WTC11 (cell line): ENCODE measurements around the gene ICOS. TPM values are rescaled to one million over a fixed set of nuclear protein-coding genes. Genes with fewer than 3 reads are reported as not detected.

Experiments used
- ATAC-seq: fragments of 200-7000 bp; cut with Tn5 transposase; 2 replicates; pipeline ENCODE4 v1.10.0; 2021; ENCODE audit warnings: mild to moderate bottlenecking, moderate library complexity
- CTCF ChIA-PET: fragments of 300-600 bp; sonication (Branson Sonifier 250); formaldehyde crosslinking; loops from one replicate; lab custom pipeline; 2021; ENCODE audit warnings: antibody characterized with exemption; lab: Charles Lee
- POLR2A ChIA-PET: fragments of 350-600 bp; sonication (Branson Sonifier 250); formaldehyde crosslinking; loops from one replicate; lab custom pipeline; 2021; ENCODE audit warnings: antibody characterized with exemption; lab: Charles Lee
- DNase-seq: peaks from one replicate; pipeline ENCODE4 v3.0.0; 2021; ENCODE audit warnings: low spot score
- H3K27ac Mint-ChIP-seq: 2 replicates; pipeline ENCODE4 v1.8.0; 2021; ENCODE audit warnings: mixed read lengths
- H3K27me3 Mint-ChIP-seq: 2 replicates; pipeline ENCODE4 v1.8.0; 2021; ENCODE audit warnings: low read depth, mild to moderate bottlenecking, moderate library complexity, mixed read lengths
- H3K36me3 Mint-ChIP-seq: 2 replicates; pipeline ENCODE4 v1.8.0; 2021; ENCODE audit warnings: mixed read lengths
- H3K4me1 Mint-ChIP-seq: 2 replicates; pipeline ENCODE4 v1.8.0; 2022; ENCODE audit warnings: mixed read lengths
- H3K4me3 Mint-ChIP-seq: 2 replicates; pipeline ENCODE4 v1.8.0; 2021; ENCODE audit warnings: mild to moderate bottlenecking, moderate library complexity, mixed read lengths
- H3K9me3 Mint-ChIP-seq: 2 replicates; pipeline ENCODE4 v1.8.0; 2021; ENCODE audit warnings: mixed read lengths
- ATF1 ChIP-seq: sonication (generic); formaldehyde crosslinking; IDR thresholded peaks from 2 replicates; pipeline ENCODE4 v1.8.1; 2023; ENCODE audit warnings: mild to moderate bottlenecking, moderate library complexity, missing genetic modification reagents
- CREB1 ChIP-seq: sonication (generic); formaldehyde crosslinking; IDR thresholded peaks from 2 replicates; pipeline ENCODE4 v1.8.0; 2023; ENCODE audit warnings: mild to moderate bottlenecking, missing genetic modification reagents
- CREM ChIP-seq: sonication (generic); formaldehyde crosslinking; IDR thresholded peaks from 2 replicates; pipeline ENCODE4 v1.8.1; 2022; ENCODE audit warnings: mild to moderate bottlenecking, missing genetic modification reagents, moderate library complexity
- ESRRA ChIP-seq: sonication (generic); formaldehyde crosslinking; IDR thresholded peaks from 2 replicates; pipeline ENCODE4 v1.8.1; 2022; ENCODE audit warnings: mild to moderate bottlenecking, missing genetic modification reagents, borderline replicate concordance
- MXD4 ChIP-seq: fragments of 250-450 bp; sonication (Bioruptor Pico); IDR thresholded peaks from 2 replicates; pipeline ENCODE4 v1.8.0; 2021; ENCODE audit warnings: mild to moderate bottlenecking, moderate library complexity, borderline replicate concordance
- NR1H2 ChIP-seq: sonication (generic); formaldehyde crosslinking; IDR thresholded peaks from 2 replicates; pipeline ENCODE4 v1.9.0; 2021; ENCODE audit warnings: mild to moderate bottlenecking, moderate library complexity, missing genetic modification reagents
- NR2C2 ChIP-seq: sonication (generic); formaldehyde crosslinking; IDR thresholded peaks from 2 replicates; pipeline ENCODE4 v1.8.0; 2022; ENCODE audit warnings: mild to moderate bottlenecking, missing genetic modification reagents
- NR3C1 ChIP-seq: sonication (generic); formaldehyde crosslinking; conservative IDR thresholded peaks from 2 replicates; pipeline ENCODE4 v1.8.1; 2023; ENCODE audit warnings: low read depth, mild to moderate bottlenecking, missing genetic modification reagents
- OVOL2 ChIP-seq: fragments of 250-450 bp; sonication (Bioruptor Pico); IDR thresholded peaks from 2 replicates; pipeline ENCODE4 v1.9.0; 2021; ENCODE audit warnings: mild to moderate bottlenecking, borderline replicate concordance
- PRRX2 ChIP-seq: fragments of 250-450 bp; sonication (Bioruptor Pico); IDR thresholded peaks from 2 replicates; pipeline ENCODE4 v1.8.0; 2021; ENCODE audit warnings: mild to moderate bottlenecking
- ZBTB21 ChIP-seq: sonication (generic); formaldehyde crosslinking; IDR thresholded peaks from 2 replicates; pipeline ENCODE4 v1.8.1; 2023; ENCODE audit warnings: mild to moderate bottlenecking, missing genetic modification reagents, borderline replicate concordance
- ZNF416 ChIP-seq: fragments of 250-450 bp; sonication (Bioruptor Pico); IDR thresholded peaks from 2 replicates; pipeline ENCODE4 v1.9.0; 2021; ENCODE audit warnings: mild to moderate bottlenecking, inconsistent platforms
- total RNA-seq: library from RNA; stranded (reverse); gene quantifications from 3 replicates; pipeline ENCODE4 v1.2.3, GENCODE V29; 2021
- TF ChIP-seq, protein P1 (sequence below): fragments of 250-450 bp; sonication (Bioruptor Pico); IDR thresholded peaks from 2 replicates; pipeline ENCODE4 v1.9.0; 2021; ENCODE audit warnings: mild to moderate bottlenecking
- TF ChIP-seq, protein P2 (sequence below): sonication (generic); formaldehyde crosslinking; conservative IDR thresholded peaks from 2 replicates; pipeline ENCODE4 v1.8.1; 2022; ENCODE audit warnings: mild to moderate bottlenecking, missing genetic modification reagents
- TF ChIP-seq, protein P3 (sequence below): fragments of 250-450 bp; sonication (Bioruptor Pico); IDR thresholded peaks from 2 replicates; pipeline ENCODE4 v2.1.2; 2022; ENCODE audit warnings: mild to moderate bottlenecking, moderate library complexity
- TF ChIP-seq, protein P4 (sequence below): sonication (generic); formaldehyde crosslinking; IDR thresholded peaks from 2 replicates; pipeline ENCODE4 v1.8.0; 2023; ENCODE audit warnings: mild to moderate bottlenecking, missing genetic modification reagents
- TF ChIP-seq, protein P5 (sequence below): fragments of 250-450 bp; sonication (Bioruptor Pico); IDR thresholded peaks from 2 replicates; pipeline ENCODE4 v1.9.0; 2021; ENCODE audit warnings: mild to moderate bottlenecking, borderline replicate concordance

ICOS gene
- total RNA-seq, 1 experiment from 2014 or later = 0.11 TPM

DNA sequence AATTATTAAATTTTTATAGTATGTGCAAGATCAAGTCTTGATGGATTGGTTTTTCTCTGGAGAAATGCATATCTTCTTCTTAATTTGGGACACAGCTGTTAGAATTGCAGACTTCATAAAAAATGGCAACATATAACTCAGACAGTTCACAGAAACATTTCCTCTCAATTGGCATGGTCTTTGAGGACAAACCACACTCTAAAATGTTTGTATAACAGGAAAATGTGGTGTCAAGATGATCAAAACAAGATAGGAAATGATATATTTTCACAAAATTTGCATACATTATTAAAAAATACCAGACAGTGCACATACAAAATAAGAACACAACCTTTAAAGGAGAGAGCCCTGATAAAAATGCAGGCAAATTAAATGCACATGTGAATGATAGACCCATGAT, 63.9 kb downstream of the ICOS start:
- H3K27ac Mint-ChIP-seq = no peak overlapping the region
- no peaks in the 10 kb centered on the region for H3K4me1 Mint-ChIP-seq
- DNase-seq (no peak), ATAC-seq (no peak)
- TF ChIP-seq ATF1 (CRISPR knock-in tag) (no peak), NR3C1 (CRISPR knock-in tag) (no peak), ZNF416 (CRISPR knock-in tag) (no peak), PRRX2 (CRISPR knock-in tag) (no peak), NR1H2 (CRISPR knock-in tag) (no peak), NR2C2 (CRISPR knock-in tag) (no peak)
- TF ChIP-seq, protein P1, sequence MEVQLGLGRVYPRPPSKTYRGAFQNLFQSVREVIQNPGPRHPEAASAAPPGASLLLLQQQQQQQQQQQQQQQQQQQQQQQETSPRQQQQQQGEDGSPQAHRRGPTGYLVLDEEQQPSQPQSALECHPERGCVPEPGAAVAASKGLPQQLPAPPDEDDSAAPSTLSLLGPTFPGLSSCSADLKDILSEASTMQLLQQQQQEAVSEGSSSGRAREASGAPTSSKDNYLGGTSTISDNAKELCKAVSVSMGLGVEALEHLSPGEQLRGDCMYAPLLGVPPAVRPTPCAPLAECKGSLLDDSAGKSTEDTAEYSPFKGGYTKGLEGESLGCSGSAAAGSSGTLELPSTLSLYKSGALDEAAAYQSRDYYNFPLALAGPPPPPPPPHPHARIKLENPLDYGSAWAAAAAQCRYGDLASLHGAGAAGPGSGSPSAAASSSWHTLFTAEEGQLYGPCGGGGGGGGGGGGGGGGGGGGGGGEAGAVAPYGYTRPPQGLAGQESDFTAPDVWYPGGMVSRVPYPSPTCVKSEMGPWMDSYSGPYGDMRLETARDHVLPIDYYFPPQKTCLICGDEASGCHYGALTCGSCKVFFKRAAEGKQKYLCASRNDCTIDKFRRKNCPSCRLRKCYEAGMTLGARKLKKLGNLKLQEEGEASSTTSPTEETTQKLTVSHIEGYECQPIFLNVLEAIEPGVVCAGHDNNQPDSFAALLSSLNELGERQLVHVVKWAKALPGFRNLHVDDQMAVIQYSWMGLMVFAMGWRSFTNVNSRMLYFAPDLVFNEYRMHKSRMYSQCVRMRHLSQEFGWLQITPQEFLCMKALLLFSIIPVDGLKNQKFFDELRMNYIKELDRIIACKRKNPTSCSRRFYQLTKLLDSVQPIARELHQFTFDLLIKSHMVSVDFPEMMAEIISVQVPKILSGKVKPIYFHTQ (CRISPR knock-in tag) = no peak
- TF ChIP-seq, protein P2, sequence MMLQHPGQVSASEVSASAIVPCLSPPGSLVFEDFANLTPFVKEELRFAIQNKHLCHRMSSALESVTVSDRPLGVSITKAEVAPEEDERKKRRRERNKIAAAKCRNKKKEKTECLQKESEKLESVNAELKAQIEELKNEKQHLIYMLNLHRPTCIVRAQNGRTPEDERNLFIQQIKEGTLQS = no peak
- TF ChIP-seq, protein P3, sequence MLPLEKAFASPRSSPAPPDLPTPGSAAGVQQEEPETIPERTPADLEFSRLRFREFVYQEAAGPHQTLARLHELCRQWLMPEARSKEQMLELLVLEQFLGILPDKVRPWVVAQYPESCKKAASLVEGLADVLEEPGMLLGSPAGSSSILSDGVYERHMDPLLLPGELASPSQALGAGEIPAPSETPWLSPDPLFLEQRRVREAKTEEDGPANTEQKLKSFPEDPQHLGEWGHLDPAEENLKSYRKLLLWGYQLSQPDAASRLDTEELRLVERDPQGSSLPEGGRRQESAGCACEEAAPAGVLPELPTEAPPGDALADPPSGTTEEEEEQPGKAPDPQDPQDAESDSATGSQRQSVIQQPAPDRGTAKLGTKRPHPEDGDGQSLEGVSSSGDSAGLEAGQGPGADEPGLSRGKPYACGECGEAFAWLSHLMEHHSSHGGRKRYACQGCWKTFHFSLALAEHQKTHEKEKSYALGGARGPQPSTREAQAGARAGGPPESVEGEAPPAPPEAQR (CRISPR knock-in tag) = no peak
- TF ChIP-seq, protein P4, sequence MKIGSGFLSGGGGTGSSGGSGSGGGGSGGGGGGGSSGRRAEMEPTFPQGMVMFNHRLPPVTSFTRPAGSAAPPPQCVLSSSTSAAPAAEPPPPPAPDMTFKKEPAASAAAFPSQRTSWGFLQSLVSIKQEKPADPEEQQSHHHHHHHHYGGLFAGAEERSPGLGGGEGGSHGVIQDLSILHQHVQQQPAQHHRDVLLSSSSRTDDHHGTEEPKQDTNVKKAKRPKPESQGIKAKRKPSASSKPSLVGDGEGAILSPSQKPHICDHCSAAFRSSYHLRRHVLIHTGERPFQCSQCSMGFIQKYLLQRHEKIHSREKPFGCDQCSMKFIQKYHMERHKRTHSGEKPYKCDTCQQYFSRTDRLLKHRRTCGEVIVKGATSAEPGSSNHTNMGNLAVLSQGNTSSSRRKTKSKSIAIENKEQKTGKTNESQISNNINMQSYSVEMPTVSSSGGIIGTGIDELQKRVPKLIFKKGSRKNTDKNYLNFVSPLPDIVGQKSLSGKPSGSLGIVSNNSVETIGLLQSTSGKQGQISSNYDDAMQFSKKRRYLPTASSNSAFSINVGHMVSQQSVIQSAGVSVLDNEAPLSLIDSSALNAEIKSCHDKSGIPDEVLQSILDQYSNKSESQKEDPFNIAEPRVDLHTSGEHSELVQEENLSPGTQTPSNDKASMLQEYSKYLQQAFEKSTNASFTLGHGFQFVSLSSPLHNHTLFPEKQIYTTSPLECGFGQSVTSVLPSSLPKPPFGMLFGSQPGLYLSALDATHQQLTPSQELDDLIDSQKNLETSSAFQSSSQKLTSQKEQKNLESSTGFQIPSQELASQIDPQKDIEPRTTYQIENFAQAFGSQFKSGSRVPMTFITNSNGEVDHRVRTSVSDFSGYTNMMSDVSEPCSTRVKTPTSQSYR (CRISPR knock-in tag) = no peak
- CTCF ChIA-PET = no interaction called here
- H3K9me3 Mint-ChIP-seq = peaks cover 12% of the 10 kb centered on the region
- no peaks in the 10 kb centered on the region for H3K27me3 Mint-ChIP-seq
- POLR2A ChIA-PET = no interaction called here
- no peaks in the 10 kb centered on the region for H3K36me3 Mint-ChIP-seq
- H3K4me3 Mint-ChIP-seq = no peak overlapping the region

DNA sequence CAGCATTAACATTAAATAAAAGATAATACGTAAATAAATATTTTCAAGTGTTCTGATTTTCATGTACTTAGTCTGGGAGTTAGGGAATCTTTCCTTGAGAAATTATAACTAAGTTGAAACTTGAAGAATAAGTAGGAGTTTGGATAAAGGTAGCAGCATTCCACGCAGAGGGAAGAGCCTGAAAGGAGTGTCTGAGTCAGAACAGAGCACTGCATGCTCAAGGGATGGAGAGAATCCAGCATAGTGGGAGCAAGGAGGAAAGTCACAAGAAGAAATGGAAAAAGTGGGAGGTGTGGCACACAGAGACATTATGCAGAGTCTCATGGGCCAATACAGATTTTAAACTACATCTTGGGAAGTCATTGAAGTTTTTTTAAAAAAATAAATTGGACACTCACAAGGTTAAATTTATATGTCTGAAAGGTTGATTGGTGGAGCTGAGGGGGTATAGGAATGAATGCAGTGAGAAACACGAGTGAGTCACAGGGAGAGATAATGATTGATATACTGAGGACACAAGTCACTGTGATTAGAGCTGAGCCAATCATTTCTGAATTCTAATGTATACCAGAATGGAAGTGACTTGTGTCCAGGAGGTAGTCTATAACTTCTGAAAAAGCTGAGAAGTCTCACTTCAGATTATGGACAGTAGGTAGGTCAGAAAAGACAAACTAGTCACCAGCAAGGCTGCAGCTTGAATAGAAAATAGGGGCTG, 66.9 kb downstream of the ICOS start:
- H3K27ac Mint-ChIP-seq = no peak overlapping the region
- no peak overlapping the region for H3K4me3 Mint-ChIP-seq
- no peaks in the 10 kb centered on the region for H3K27me3 Mint-ChIP-seq
- TF ChIP-seq, protein P5, sequence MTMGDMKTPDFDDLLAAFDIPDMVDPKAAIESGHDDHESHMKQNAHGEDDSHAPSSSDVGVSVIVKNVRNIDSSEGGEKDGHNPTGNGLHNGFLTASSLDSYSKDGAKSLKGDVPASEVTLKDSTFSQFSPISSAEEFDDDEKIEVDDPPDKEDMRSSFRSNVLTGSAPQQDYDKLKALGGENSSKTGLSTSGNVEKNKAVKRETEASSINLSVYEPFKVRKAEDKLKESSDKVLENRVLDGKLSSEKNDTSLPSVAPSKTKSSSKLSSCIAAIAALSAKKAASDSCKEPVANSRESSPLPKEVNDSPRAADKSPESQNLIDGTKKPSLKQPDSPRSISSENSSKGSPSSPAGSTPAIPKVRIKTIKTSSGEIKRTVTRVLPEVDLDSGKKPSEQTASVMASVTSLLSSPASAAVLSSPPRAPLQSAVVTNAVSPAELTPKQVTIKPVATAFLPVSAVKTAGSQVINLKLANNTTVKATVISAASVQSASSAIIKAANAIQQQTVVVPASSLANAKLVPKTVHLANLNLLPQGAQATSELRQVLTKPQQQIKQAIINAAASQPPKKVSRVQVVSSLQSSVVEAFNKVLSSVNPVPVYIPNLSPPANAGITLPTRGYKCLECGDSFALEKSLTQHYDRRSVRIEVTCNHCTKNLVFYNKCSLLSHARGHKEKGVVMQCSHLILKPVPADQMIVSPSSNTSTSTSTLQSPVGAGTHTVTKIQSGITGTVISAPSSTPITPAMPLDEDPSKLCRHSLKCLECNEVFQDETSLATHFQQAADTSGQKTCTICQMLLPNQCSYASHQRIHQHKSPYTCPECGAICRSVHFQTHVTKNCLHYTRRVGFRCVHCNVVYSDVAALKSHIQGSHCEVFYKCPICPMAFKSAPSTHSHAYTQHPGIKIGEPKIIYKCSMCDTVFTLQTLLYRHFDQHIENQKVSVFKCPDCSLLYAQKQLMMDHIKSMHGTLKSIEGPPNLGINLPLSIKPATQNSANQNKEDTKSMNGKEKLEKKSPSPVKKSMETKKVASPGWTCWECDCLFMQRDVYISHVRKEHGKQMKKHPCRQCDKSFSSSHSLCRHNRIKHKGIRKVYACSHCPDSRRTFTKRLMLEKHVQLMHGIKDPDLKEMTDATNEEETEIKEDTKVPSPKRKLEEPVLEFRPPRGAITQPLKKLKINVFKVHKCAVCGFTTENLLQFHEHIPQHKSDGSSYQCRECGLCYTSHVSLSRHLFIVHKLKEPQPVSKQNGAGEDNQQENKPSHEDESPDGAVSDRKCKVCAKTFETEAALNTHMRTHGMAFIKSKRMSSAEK = no peak
- no peak for TF ChIP-seq ZBTB21 (CRISPR knock-in tag)
- no peak for TF ChIP-seq ESRRA (CRISPR knock-in tag)
- TF ChIP-seq CREM (CRISPR knock-in tag) = no peak
- no peak for TF ChIP-seq OVOL2 (CRISPR knock-in tag)
- TF ChIP-seq CREB1 = no peak
- TF ChIP-seq MXD4 (CRISPR knock-in tag) = no peak
- TF ChIP-seq, all 79 proteins: peak for 0
- Mint-ChIP-seq H3K36me3 (no peaks in the 10 kb centered on the region), H3K9me3 (peaks cover 19% of the 10 kb centered on the region), H3K4me1 (no peaks in the 10 kb centered on the region)
- ChIA-PET CTCF (interaction anchor here (0.6 kb wide), 1 partner anchor 1337 kb away, joined by 3 read pairs; no protein-coding TSS in a partner anchor), POLR2A (no interaction called here)
- no peak for ATAC-seq
- no peak for DNase-seq
